Body of pancreas (tissue), 4 donors: ENCODE data around the gene PAK5. TPM values are rescaled to one million over a fixed set of nuclear protein-coding genes. Genes with fewer than 3 reads are reported as not detected.

ENCODE experiments used
- ATAC-seq: fragments of 150-250 bp; one replicate; pipeline ENCODE4 v1.9.1; 2016
- DNase-seq, 4 donors: peaks; one replicate each; pipeline ENCODE4 v3.0.0-alpha.2; 2019
- H3K27ac ChIP-seq, 4 donors: fragments of 200-600 bp; sonication (generic); 1 replicate in 3 of 4; 2 replicates in 1 of 4; pipeline versions ENCODE4 v1.5.1 to v1.6.1; 2016 to 2019; ENCODE audit warnings: mild to moderate bottlenecking in 1 of 4, mixed read lengths in 1 of 4, moderate library complexity in 1 of 4
- H3K27me3 ChIP-seq, 2 donors: fragments of 200-600 bp; sonication (generic); one replicate each; pipeline ENCODE4 v1.6.0; 2016; ENCODE audit warnings: mild to moderate bottlenecking in 1 of 2
- H3K36me3 ChIP-seq, 2 donors: fragments of 200-600 bp; sonication (generic); replicated peaks in 1 of 2; 2 replicates each; pipeline ENCODE4 v1.5.1; 2016; ENCODE audit warnings: low read depth in 2 of 2; ENCODE audit not compliant: insufficient read depth in 1 of 2
- H3K4me1 ChIP-seq: fragments of 200-600 bp; sonication (generic); one replicate; pipeline ENCODE4 v1.6.0; 2016
- H3K4me3 ChIP-seq, 2 donors: fragments of 200-600 bp; sonication (generic); 1 replicate in 1 of 2; 2 replicates in 1 of 2; pipeline ENCODE4 v1.5.1; 2016 to 2019
- H3K9me3 ChIP-seq, 3 donors: fragments of 200-600 bp; sonication (generic); 1 replicate in 2 of 3; 2 replicates in 1 of 3; pipeline ENCODE4 v1.5.1; 2016
- CTCF ChIP-seq, 7 experiments: fragments of 450-650 bp in 4 of 7; fragments of 200-600 bp in 3 of 7; sonication (generic) in 3 of 7; IDR thresholded peaks; one replicate each; pipeline ENCODE4 v1.5.1; 2016 to 2019; ENCODE audit warnings: antibody characterized with exemption in 7 of 7
- POLR2A ChIP-seq, 3 donors: fragments of 450-650 bp; IDR thresholded peaks; one replicate each; pipeline ENCODE4 v1.6.1; 2016; ENCODE audit warnings: antibody characterized with exemption in 3 of 3, mild to moderate bottlenecking in 2 of 3
- WGBS, 2 donors: methylation state at CpG; one replicate each; pipeline ENCODE4 v1.1.5; 2017; 5-methylcytosine and 5-hydroxymethylcytosine counted together
- intact Hi-C: fragments of 100-400 bp; cut with DNase I; formaldehyde crosslinking; loops from one replicate; pipeline ENCODE4 v1.15.1; 2023
- total RNA-seq, 2 donors: library from RNA; depleted of rRNA; stranded (reverse); fragments of >200 nt; gene quantifications; one replicate each; pipeline ENCODE4 v1.1.0, GENCODE V29; 2016

The PAK5 gene
- total RNA-seq, 2 donors from 2014 or later = 0.33 to 0.52 TPM

- H3K9me3 ChIP-seq = no peaks in the 10 kb centered on the region
- peak; percentile 48 for ATAC-seq
These were observed 228.9 kb downstream of the PAK5 start for GRCh38 chr20:9609887-9610502.

GRCh38 chr20:9608639-9609340, 230.1 kb downstream of the PAK5 start:
- intact Hi-C loops = no loop called here
- H3K9me3 ChIP-seq = no peaks in the 10 kb centered on the region
- no peak overlapping the region for H3K4me3 ChIP-seq
- DNase-seq = no peak
- WGBS, 2 donors = 80 to 85% methylated on average over 5 of the region's 5 CpGs
- ATAC-seq = no peak
- H3K27me3 ChIP-seq = no peaks in the 10 kb centered on the region
- no peaks in the 10 kb centered on the region for H3K36me3 ChIP-seq
- no peak for TF ChIP-seq POLR2A (IDR thresholded peaks at IDR 0.05)
- TF ChIP-seq CTCF (IDR thresholded peaks at IDR 0.05) = no peak
- no peaks in the 10 kb centered on the region for H3K4me1 ChIP-seq
- H3K27ac ChIP-seq = no peak overlapping the region

More at GRCh38 chr20:9609887-9610502, 228.9 kb downstream of the PAK5 start:
- no peak overlapping the region for H3K4me3 ChIP-seq
- peak; percentile 49 to 83 (median 73) for TF ChIP-seq CTCF (IDR thresholded peaks at IDR 0.05)
- TF ChIP-seq POLR2A (IDR thresholded peaks at IDR 0.05) = no peak
- no peaks in the 10 kb centered on the region for H3K36me3 ChIP-seq
- intact Hi-C loops = loop anchor here (5.0 kb wide), 1 partner anchor 203 kb away; no protein-coding TSS in a partner anchor
- no peak overlapping the region for H3K27ac ChIP-seq
- 18 to 24% methylated on average over 7 of the region's 7 CpGs for WGBS, 2 donors
- DNase-seq = peak; percentile 64 to 73 (median 72)
- H3K4me1 ChIP-seq = no peaks in the 10 kb centered on the region
- H3K27me3 ChIP-seq = no peaks in the 10 kb centered on the region

GRCh38 chr20:9602847-9603183, 236.1 kb downstream of the PAK5 start:
- WGBS, 2 donors = 54 to 67% methylated on average over 4 of the region's 4 CpGs
- Histone ChIP-seq H3K27me3 (no peaks in the 10 kb centered on the region), H3K9me3 (no peaks in the 10 kb centered on the region), H3K4me1 (peaks cover 10% of the 10 kb centered on the region), H3K4me3 (no peak overlapping the region), H3K27ac (no peak overlapping the region), H3K36me3 (no peaks in the 10 kb centered on the region)
- intact Hi-C loops = no loop called here
- TF ChIP-seq POLR2A (IDR thresholded peaks at IDR 0.05) (no peak), CTCF (IDR thresholded peaks at IDR 0.05) (no peak)
- no peak for DNase-seq
- ATAC-seq = no peak

GRCh38 chr20:9600562-9600961, 238.3 kb downstream of the PAK5 start:
- Histone ChIP-seq H3K4me1 (peaks cover 10% of the 10 kb centered on the region), H3K4me3 (no peak overlapping the region), H3K27me3 (no peaks in the 10 kb centered on the region), H3K27ac (no peak overlapping the region), H3K36me3 (no peaks in the 10 kb centered on the region), H3K9me3 (no peaks in the 10 kb centered on the region)
- no peak for DNase-seq
- ATAC-seq = no peak
- intact Hi-C loops = no loop called here
- TF ChIP-seq POLR2A (IDR thresholded peaks at IDR 0.05) (no peak), CTCF (IDR thresholded peaks at IDR 0.05) (no peak)
- 14 to 47% methylated on average over 1 of the region's 1 CpG for WGBS, 2 donors
